SIG-M5 treated with dmso at 0.1 percent for 504 hours (cell line): ENCODE measurements around the gene METTL21A.
A peak's percentile ranks its signal among the peaks of the same experiment; 100 is the strongest.

Experiments
- DNase-seq: peaks from one replicate; lab custom pipeline; 2025; ENCODE audit not compliant: unreplicated experiment; lab: John Stamatoyannopoulos, UW

METTL21A gene

DNA sequence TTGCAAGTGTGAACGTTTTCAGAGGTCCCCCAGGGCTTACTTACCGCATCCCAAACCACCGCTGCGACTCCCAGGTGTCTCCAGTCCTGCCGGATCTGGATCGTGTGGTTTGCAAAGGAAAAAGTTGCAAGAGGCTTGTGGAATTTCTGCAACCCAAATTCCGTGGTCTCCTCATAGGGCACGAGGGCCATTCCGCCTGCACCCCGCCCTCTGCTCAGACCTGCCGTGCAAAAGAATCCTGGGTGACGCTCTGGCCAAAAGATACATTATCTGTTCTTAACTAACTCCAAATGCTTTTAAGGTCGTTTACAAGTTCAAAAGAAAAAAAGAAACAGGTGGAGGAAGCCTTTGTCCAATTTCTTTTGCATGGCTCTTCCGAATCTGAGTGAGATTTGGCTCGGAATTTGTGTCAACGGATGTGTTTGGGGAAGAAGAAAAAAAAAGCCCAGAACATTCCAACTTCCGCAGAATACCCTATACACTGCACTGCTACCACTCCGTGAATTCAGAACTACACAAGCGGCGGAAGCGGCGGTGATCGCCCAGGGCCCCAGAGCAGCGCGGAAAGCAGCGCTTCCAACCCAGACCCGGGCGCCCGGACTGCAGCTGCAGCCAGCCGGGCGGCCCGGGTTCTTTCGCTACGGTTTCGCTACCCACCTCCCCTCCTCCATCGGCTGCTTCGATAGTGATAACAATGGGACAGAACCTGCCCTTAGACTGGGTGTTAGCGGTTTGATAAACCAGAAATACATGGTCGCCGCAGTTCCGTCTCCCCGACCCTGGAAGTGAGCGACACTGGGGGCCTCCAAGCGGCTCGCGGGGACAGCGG is 795 bp downstream of the METTL21A start:
- DNase-seq, result peak; percentile 82

DNA sequence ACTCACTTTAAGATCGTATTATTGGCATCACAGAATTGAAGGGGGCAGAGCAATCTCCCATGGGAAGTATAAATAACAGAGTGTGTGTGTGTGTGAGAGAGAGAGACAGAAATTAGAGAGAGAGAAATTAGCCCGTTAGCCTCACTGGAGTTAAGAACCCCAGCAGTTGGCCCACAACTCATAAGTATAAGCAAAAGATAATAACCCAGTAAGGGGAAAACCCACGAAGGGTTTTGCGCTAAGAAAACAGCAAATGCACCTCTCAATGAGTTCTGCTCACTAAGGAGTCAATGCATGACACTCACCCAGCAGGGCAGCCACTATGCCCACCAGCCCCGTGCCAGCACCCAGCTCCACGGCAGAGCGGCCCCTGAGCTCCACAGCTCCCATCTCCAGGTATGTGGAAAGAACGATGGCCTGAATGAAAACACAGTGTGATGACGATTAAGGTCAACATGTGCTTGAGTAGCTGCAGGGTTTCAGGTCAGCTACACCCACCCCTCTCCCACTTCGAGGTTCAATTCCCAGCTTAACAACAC is 3.6 kb downstream of the METTL21A start:
- no peak for DNase-seq

DNA sequence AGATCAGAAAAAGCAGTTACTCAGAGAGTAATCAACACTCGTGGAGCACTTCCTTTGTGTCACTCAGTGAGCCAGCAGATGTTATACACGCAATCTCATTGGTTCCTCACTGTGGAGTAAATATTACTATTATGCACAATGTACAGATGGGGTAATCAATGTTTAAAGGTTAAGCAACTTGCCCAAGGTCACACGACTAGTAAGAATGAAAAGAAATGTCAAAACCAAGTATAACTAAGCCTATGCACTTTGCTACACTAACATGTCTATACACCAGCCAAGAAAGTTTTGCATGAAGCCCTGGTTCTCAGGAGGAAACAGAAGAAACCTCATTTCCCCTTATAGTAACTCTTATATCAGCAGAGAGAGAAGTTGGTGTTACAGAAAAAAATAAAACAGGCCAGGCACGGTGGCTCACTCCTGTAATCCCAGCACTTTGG is 5.4 kb downstream of the METTL21A start:
- peak; percentile 80 for DNase-seq

DNA sequence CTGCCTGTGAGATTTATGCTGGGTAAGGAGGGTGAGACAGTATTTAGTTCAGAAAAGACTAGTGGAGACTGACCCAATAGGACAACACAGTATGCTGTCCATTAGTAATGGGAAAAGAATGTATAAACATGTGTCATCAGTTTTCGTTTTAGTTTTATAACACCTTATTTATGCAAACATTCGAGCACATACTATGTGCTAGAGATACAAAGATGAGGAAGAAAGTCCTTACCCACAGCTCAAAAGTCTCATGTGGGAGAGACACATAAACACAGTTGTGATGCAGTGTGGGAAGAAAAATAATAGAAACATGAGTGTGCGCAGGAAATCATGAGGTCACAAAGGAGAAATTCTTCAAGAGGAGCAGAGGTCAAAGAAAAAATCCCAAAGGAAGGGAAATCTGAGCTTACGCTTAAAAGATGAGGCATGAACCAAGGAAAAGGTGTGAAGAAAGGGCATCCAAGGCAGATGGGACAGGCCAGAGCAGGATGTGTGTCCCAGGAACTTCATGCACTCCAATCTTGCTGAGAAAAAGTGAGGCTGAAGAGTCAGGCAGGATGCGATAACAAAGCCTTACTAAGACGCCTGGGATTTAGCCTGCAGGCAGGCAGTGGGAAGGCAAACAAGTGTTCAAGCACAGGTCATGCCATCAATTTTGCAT is 8.1 kb downstream of the METTL21A start:
- DNase-seq, result no peak

DNA sequence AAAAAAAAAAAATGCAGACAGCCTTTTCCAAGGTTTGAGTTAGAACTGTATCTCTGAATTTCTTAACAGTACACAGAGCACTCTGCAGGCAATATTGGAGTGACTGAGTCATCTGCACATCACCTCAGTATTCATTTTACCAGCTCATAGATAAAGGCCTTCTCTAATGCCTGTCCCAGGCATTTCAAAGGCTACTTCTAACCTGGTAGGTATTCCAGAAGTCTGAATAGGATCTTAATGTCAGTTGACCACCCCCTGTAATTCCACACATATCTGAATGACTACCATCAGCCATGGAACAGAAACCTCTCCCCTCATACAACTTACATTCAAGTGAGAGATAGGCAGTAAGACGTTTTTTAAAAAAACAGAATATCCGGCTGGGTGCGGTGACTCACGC is 9.0 kb downstream of the METTL21A start:
- no peak for DNase-seq

DNA sequence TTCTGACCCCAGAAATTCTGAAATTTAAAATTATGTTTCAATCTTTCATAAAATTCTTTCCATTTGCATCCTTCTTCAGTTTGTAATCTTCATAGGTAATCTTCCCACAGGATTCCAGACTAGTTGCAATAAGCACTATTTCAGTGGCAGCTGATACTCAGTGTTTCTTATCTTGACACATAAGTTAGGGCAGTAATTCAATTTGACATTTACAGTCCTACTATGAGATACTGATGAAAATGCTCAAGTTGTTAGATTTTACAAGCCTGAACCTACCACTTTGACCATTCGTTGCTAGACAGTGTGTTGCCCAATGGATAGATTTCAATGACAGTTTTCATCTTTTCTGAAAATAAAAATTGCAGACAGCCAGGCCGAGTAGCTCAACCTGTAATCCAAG is 10.4 kb downstream of the METTL21A start:
- no peak for DNase-seq

DNA sequence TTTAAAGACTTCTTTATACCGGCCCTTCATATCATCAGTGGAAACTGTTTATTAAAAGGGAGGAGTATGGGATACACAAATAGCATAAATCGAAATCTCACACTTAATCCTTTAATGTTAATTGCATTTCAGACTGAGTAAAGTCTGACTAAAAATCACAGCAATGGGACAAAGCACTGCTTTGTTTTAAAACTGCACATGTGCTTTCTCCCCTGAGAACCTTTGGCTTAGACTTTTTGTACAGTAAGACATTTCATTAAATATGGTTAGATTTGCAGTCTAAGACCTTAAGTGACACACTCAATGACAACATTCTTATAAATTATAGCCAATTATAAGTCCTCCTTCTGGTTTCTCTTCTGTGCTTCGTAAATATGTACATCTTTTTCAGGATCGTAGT is 12.5 kb downstream of the METTL21A start:
- no peak for DNase-seq

DNA sequence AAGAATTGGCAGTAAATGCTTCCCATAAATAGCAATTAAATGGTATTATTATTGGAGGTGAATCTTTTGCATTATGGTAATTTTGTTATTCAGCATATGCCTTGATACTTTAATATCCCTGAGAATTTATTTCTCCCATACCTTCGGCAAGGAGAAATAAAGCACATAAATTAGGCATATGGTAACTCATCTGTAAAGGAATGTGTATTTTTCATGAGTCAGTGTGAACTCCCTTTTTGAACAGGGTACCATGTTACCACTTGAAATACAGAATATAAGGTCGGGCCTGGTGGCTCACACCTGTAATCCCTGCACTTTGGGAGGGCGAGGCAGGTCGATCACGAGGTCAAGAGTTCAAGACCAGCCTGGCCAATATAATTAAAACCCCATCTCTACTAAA is 18.4 kb downstream of the METTL21A start:
- no peak for DNase-seq

DNA sequence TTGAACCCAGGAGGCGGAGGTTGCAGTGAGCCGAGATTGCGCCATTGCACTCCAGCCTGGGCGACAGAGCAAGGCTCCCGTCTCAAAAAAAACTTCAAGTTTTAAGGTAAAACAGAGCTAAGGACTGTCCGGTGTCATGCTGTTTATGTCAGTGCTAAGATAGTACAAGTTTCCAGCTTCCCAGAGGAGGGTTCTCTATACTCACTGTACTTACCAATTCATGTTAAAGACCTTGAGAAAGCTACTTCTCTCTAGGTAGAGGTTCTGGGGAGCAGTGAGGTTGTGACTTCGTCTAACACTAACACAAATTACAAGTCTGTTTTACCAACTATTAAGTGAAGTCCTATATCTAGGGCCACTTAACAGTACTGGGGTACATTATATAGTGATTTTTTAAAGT is 18.8 kb downstream of the METTL21A start:
- DNase-seq, result no peak

DNA sequence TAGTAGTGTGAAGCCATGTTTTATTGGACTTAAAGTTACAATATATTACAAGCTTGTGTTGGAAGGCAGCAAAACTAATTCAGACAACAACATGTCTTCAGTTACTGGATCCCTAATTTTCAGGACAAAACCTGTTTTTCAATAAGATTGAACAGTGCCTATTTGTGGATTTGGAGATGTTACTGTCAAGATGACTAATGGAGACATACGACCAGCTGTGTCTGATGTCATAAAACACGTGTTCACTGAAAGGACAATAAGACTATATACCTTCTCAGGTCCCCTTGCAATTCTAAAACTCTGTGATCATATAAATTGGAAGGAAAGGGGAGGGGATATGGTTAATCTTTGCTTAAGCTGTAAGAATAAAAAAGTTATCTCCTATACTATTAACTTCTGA is 21.7 kb downstream of the METTL21A start:
- DNase-seq, result no peak

DNA sequence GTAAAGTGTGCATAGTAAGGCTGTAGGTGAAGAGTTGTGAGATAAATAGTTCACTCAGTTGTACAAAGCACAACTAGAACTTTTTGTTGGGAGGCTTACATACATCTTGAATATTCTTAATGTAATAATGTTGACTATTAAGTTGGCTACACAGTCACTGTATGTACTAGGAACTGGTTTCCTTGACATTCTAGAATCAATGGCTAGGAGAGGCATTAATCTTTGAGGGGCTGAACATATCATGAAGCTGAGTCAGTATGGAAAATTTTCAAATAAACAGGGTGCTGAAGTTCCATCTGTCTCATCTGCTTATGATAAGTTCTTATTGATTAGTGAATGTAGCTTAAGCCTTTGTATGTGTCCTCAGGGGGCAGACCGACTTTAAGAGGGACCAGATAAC is 23.4 kb downstream of the METTL21A start:
- DNase-seq, result no peak

DNA sequence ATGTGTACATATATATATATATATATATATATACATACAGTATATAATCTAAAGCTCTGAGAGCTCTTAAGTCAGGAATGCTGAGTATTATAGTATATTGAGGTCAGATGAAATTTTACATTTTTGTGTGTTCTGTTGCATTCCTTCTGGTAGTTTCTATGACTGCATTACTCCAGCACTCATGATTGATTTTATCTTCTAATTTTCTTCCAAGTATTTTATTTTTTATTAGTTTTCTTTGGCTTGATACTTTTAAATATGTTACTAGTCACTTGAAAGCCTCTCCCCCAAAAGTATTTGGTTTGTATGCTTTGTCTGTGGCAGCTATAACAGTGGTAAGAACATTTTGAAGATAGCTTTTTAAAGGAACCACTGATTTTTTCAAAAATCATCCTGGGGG is 25.0 kb downstream of the METTL21A start:
- DNase-seq, result no peak

DNA sequence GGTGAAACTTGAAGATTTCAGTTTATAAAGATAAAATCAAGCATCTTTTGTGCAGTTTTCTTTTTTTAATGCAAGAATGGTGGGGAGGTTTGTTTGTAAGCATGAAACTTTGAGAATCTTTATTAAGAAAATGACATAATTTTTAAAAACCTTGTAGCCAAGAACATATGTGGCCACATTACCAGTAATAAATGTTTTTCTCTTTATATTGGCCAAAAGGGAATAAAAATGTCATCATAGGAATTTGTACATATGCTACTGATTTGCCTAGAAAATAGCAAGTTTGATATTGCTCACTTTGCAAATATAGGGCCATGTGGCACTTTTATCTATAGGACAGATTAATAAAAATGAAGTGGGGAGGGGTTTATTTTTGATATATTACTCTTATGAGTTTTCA is 25.6 kb downstream of the METTL21A start:
- no peak for DNase-seq

DNA sequence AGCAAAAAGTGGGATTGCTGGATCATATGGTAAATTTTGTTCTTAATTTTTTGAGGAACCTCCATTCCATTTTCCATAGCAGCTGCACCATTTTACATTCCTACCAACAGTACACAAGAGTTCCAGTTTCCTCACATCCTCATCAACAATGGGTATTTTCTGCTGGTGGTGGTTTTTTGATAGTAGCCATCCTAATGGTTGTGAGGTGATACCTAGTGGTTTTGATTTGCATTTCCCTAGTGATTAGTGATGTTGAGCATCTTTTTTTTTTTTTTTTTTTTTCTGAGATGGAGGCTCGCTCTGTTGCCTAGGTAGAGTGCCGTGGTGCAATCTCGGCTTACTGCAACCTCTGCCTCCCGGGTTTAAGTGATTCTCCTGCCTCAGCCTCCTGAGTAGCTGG is 30.5 kb downstream of the METTL21A start:
- no peak for DNase-seq

DNA sequence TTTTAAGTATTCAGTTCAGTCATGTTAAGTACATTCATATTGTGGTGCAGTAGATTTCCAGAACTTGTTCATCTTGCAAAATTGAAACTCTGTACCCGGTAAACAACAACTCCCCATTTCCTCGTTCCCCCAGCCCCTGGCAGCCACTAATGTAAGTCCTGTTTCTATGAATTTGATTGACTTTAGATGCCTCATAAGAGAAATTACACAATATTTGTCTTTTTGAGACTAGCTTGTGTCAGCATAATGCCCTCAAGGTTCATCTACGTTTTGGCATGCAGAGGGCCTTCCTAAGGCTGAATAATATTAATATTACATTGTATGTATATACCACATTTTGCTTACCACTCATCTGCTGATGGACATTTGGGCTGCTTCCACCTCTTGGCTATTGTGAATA is 30.9 kb downstream of the METTL21A start:
- peak; percentile 13 for DNase-seq

DNA sequence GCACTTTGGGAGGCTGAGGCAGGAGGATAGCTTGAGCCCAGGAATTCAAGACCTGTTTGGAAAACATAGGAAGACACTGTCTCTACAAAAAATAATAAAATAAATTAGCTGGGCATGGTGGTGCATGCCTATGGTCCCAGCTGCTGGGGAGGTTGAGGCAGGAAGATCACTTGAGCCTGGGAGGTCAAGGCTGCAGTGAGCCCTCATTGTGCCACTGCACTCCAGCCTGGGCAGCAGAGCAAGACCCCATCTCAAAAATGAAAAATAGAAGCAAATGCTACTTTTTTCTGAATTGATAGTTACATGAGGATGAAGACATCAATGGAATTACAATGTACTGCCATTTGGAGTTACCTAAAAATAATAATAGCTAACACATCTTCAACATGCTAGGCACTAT is 31.9 kb downstream of the METTL21A start:
- no peak for DNase-seq

DNA sequence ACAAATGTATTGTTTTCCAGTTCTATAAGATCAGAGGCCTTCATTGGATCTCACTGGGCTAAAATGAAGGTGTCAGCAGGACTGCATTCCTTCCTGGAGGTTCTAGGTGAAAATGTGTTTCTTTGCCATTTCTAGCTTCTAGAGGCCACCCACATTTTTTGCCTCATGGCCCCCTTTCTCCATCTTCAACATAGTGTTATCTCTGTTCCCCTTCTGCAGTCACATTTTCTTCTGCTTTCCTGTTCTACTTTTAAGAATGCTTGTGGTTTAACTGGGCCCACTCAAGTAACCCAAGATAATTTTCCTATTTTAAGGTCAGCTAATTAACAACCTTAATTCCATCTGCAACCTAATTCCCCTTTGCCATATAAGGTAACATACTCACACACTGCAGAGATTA is 36.1 kb downstream of the METTL21A start:
- no peak for DNase-seq

DNA sequence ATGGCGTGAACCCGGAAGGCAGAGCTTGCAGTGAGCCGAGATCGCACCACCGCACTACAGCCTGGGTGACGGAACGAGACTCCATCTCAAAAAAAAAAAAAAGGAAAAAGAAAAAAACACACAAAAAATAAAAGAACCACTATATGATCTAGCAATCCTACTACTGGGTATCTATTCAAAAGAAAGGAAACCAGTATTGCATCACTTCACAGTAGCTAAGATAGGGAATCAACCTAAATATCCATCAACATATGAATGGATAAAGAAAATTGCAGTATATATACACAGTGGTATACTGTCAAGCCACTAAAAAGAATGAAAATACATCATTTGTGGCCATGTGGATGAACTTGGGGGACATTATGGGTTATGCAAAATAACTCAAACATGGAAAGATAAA is 37.9 kb downstream of the METTL21A start:
- DNase-seq, result no peak

DNA sequence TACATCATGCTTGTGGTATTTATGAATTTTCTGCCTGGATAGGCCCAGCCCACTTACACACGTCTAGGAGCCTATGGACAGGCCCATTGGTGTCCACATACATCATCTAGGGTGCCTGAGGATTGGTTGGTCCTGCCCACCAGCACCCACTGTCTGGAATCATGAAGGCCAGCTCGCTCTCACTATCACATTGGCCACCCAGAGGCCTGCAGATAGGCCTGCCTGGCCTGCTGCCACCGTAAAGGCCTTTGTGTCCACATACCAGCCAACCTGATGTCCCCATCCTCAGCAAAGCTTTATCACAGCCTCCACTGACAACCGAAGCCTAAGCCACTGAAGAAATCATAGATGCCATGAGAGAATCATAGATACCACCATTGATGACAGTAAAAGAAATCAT is 40.2 kb downstream of the METTL21A start:
- DNase-seq, result no peak

DNA sequence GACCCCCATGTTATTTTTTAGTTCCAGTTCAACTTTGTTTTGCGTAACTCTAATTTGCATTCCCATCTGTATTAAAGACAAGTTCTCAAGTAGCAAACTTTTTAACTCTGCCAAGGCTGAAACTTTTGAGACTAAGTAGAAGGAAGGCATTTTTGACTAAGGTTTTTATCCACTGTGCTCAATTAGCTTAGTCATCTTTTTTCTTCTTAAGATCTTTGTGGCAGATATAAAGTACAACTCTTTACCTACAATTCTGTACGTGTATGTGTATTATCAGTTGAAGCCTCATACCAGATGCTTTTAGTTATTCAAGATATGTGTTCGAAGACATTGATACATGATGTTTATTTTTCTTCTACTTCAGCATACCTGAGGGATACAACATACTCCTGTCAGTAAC is 53.8 kb downstream of the METTL21A start:
- DNase-seq, result no peak

DNA sequence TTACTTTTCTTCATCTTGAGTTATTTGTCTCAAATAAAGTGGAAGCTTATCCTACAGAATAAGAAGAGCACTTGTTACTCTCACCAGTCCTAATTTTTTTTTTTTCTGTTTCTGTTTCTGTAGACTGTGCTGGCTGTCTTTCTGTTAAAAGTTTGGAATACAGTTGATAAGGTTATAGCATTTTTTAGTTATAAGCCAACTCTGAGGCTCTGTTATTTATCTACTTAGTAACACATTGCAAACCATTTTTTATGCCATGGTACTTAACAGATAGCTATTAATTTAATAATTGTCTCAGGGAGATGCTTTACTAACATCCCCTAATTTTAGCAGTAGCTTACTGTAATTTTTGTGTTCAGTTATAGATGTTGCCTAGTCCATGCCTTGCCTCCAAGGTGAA is 57.5 kb downstream of the METTL21A start:
- DNase-seq, result no peak

DNA sequence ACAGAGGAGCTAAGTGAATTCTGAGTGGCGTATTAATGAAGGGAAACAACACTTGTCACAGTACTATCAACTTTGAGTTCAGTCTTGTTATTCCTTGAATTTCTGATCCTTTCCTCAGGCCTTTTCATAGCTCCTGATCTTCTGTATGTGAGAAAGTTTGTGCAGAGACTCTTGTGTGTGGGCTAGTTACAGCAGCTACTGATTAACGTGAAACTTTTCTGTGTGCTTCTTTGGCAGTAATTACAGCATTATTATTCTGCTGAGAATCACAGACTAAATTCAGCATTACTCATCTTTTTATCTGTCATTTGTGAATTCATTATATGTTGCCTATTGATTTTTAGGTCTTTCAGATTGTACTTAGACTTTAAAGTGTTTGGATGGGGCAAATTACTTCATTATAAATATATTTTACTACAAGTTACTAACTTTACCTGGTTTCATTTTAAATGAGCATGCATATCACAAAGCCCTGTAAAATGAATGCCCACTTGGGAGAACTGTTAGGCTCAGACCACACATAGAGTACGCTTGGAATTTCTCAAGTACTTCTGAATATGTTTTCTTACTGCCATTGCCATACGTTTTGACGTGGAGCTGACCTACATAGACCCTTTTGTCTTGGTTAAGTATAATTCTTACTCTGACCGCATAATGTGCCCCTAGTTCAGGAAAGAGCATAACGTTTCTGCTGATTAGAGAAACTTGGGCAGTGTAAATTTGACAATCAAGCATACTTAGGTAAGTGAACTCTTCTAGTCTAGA is 59.3 kb downstream of the METTL21A start:
- DNase-seq, result no peak
